ENCODE measurements around the gene MMAA.
"Not testable (repeated sequence)": the region's sequence is repeated elsewhere in the genome, so short reads cannot be mapped to it uniquely, and the experiment has no call there.

MMAA gene

GRCh38 chr4:145635630-145636029 lies 16.4 kb downstream of the MMAA start:
- FAIRE-seq = no peak

- FAIRE-seq = no peak
Measured at GRCh38 chr4:145639186-145639698, 20.1 kb downstream of the MMAA start.

- not testable (repeated sequence) for FAIRE-seq
Measured at GRCh38 chr4:145640236-145640635, 21.1 kb downstream of the MMAA start.

- no peak for FAIRE-seq
Measured at GRCh38 chr4:145643295-145643694, 24.1 kb downstream of the MMAA start.

- no peak for FAIRE-seq
Measured at GRCh38 chr4:145644699-145645098, 25.5 kb downstream of the MMAA start.

- no peak for FAIRE-seq
Measured at GRCh38 chr4:145656156-145656555, 37.0 kb downstream of the MMAA start.

- no peak for FAIRE-seq
Measured at GRCh38 chr4:145660064-145660463, 40.9 kb downstream of the MMAA start.

GRCh38 chr4:145663194-145663593 lies 44.0 kb downstream of the MMAA start:
- no peak for FAIRE-seq

GRCh38 chr4:145665773-145666172 lies 46.6 kb downstream of the MMAA start:
- FAIRE-seq = no peak

- FAIRE-seq = no peak
Measured at GRCh38 chr4:145670422-145670821, 51.2 kb downstream of the MMAA start.

- FAIRE-seq = no peak
Measured at GRCh38 chr4:145679520-145679919, 60.3 kb downstream of the MMAA start.

- no peak for FAIRE-seq
Measured at GRCh38 chr4:145679991-145680455, 60.8 kb downstream of the MMAA start, which contains the start of gene C4orf51. C4orf51 (plus strand) TSS chr4:145680146; CDS start chr4:145680204, 58 bp downstream.

GRCh38 chr4:145680902-145681301 lies 61.7 kb downstream of the MMAA start:
- FAIRE-seq = no peak

GRCh38 chr4:145681518-145681917 lies 62.3 kb downstream of the MMAA start:
- FAIRE-seq = no peak

GRCh38 chr4:145681956-145682355 lies 62.8 kb downstream of the MMAA start:
- FAIRE-seq = no peak

GRCh38 chr4:145686991-145687390 lies 67.8 kb downstream of the MMAA start:
- FAIRE-seq = no peak

GRCh38 chr4:145690610-145691009 lies 71.4 kb downstream of the MMAA start:
- FAIRE-seq = no peak

GRCh38 chr4:145691416-145691815 lies 72.2 kb downstream of the MMAA start:
- not testable (repeated sequence) for FAIRE-seq

- FAIRE-seq = no peak
Measured at GRCh38 chr4:145694929-145695328, 75.7 kb downstream of the MMAA start.

- FAIRE-seq = no peak
Measured at GRCh38 chr4:145697332-145697731, 78.1 kb downstream of the MMAA start.

- FAIRE-seq = no peak
Measured at GRCh38 chr4:145698507-145698906, 79.3 kb downstream of the MMAA start.

GRCh38 chr4:145703850-145704497 lies 84.8 kb downstream of the MMAA start:
- FAIRE-seq = no peak

- FAIRE-seq = no peak
Measured at GRCh38 chr4:145709336-145709735, 90.2 kb downstream of the MMAA start.

Data from TTC549 (cell line).